ENCODE measurements around the gene D2HGDH. TPM values are rescaled to one million over a fixed set of nuclear protein-coding genes. Genes with fewer than 3 reads are reported as not detected.

Gene D2HGDH
- total and polyA plus RNA-seq, 9 of the 15 experiments (the other 6 are each of a cell fraction or from before 2014, with no cell fraction given), result 0.39 to 30.8 (median 10.3) TPM

- TF ChIP-seq ZNF280B (CRISPR knock-in tag; IDR thresholded peaks at IDR 0.05), result no peak
- no peak for TF ChIP-seq XRCC3 (IDR thresholded peaks at IDR 0.05)
- TF ChIP-seq, protein P1, sequence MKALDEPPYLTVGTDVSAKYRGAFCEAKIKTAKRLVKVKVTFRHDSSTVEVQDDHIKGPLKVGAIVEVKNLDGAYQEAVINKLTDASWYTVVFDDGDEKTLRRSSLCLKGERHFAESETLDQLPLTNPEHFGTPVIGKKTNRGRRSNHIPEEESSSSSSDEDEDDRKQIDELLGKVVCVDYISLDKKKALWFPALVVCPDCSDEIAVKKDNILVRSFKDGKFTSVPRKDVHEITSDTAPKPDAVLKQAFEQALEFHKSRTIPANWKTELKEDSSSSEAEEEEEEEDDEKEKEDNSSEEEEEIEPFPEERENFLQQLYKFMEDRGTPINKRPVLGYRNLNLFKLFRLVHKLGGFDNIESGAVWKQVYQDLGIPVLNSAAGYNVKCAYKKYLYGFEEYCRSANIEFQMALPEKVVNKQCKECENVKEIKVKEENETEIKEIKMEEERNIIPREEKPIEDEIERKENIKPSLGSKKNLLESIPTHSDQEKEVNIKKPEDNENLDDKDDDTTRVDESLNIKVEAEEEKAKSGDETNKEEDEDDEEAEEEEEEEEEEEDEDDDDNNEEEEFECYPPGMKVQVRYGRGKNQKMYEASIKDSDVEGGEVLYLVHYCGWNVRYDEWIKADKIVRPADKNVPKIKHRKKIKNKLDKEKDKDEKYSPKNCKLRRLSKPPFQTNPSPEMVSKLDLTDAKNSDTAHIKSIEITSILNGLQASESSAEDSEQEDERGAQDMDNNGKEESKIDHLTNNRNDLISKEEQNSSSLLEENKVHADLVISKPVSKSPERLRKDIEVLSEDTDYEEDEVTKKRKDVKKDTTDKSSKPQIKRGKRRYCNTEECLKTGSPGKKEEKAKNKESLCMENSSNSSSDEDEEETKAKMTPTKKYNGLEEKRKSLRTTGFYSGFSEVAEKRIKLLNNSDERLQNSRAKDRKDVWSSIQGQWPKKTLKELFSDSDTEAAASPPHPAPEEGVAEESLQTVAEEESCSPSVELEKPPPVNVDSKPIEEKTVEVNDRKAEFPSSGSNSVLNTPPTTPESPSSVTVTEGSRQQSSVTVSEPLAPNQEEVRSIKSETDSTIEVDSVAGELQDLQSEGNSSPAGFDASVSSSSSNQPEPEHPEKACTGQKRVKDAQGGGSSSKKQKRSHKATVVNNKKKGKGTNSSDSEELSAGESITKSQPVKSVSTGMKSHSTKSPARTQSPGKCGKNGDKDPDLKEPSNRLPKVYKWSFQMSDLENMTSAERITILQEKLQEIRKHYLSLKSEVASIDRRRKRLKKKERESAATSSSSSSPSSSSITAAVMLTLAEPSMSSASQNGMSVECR (CRISPR knock-in tag; IDR thresholded peaks at IDR 0.05), result peak; percentile 72
- no peak for TF ChIP-seq TEAD4 (IDR thresholded peaks at IDR 0.05; ENCODE audit: low read length)
- TF ChIP-seq TEAD4 (CRISPR knock-in tag; IDR thresholded peaks at IDR 0.05; ENCODE audit: borderline replicate concordance), result no peak
- no peak for TF ChIP-seq ZNF24 (IDR thresholded peaks at IDR 0.05)
- no peak for TF ChIP-seq ZNF174 (CRISPR knock-in tag; IDR thresholded peaks at IDR 0.05)
- peak; percentile 33; the same call in 1 of the 2 replicates for TF ChIP-seq ZNF592 (IDR thresholded peaks at IDR 0.05)
- no peak for TF ChIP-seq SMAD3 (CRISPR knock-in tag; conservative IDR thresholded peaks at IDR 0.05)
- TF ChIP-seq KHSRP (IDR thresholded peaks at IDR 0.05), result no peak
- no peak for TF ChIP-seq ZEB2 (IDR thresholded peaks at IDR 0.05)
- no peak for TF ChIP-seq BMI1 (IDR thresholded peaks at IDR 0.05; ENCODE audit: low read length)
- peak; percentile 78 for TF ChIP-seq MEIS2 (IDR thresholded peaks at IDR 0.05; ENCODE audit: partially characterized antibody)
- no peak for TF ChIP-seq ZNF586 (CRISPR knock-in tag; conservative IDR thresholded peaks at IDR 0.05)
- TF ChIP-seq RNF219 (CRISPR knock-in tag; IDR thresholded peaks at IDR 0.05), result no peak
Measured at GRCh38 chr2:241686650-241687425, 47.6 kb upstream of the D2HGDH start, which contains the start of gene DTYMK (continued).
